SK-N-DZ (cell line): ENCODE results near the gene LNX1. TPM values are rescaled to one million over a fixed set of nuclear protein-coding genes. Genes with fewer than 3 reads are reported as not detected.

Source experiments
- DNase-seq: peaks from one replicate; pipeline ENCODE4 v3.0.0-alpha.2; 2015; ENCODE audit warnings: low spot score
- polyA plus RNA-seq, 2 experiments: library from polyadenylated mRNA; depleted of rRNA; stranded (reverse); fragments of >200 nt; gene quantifications; 2 replicates each; pipeline ENCODE4 v1.2.3, GENCODE V29; 2014

Gene LNX1
- polyA plus RNA-seq (2014; cell fraction: cytosol; rRNA removed) = not detected in 2 replicates
- 0.05 and 0.13 TPM in 2 replicates for polyA plus RNA-seq (2014; cell fraction: nucleus; rRNA removed)

- DNase-seq = no peak
Observed at GRCh38 chr4:53591372-53591892, at the start of gene LNX1. Gene LNX1 (minus strand): TSS chr4:53591486. CDS start chr4:53574002, 17,484 bp downstream.

- no peak for DNase-seq
Observed at GRCh38 chr4:53640576-53641453, 49.5 kb upstream of the LNX1 start.

- DNase-seq = no peak
Observed at GRCh38 chr4:53638919-53639318, 47.6 kb upstream of the LNX1 start.

- no peak for DNase-seq
Observed at GRCh38 chr4:53637348-53637747, 46.1 kb upstream of the LNX1 start.

GRCh38 chr4:53635697-53636483, 44.6 kb upstream of the LNX1 start:
- no peak for DNase-seq

GRCh38 chr4:53633608-53634007, 42.3 kb upstream of the LNX1 start:
- no peak for DNase-seq

- DNase-seq = no peak
Observed at GRCh38 chr4:53629296-53629695, 38.0 kb upstream of the LNX1 start.

- DNase-seq = no peak
Observed at GRCh38 chr4:53626491-53626890, 35.2 kb upstream of the LNX1 start.

- no peak for DNase-seq
Observed at GRCh38 chr4:53625888-53626287, 34.6 kb upstream of the LNX1 start.

- no peak for DNase-seq
Observed at GRCh38 chr4:53622739-53623151, 31.5 kb upstream of the LNX1 start.

GRCh38 chr4:53620956-53621355, 29.7 kb upstream of the LNX1 start:
- no peak for DNase-seq

- no peak for DNase-seq
Observed at GRCh38 chr4:53619431-53619830, 28.1 kb upstream of the LNX1 start.

GRCh38 chr4:53618321-53618720, 27.0 kb upstream of the LNX1 start:
- no peak for DNase-seq

GRCh38 chr4:53617101-53617680, 25.9 kb upstream of the LNX1 start:
- DNase-seq = no peak

GRCh38 chr4:53616219-53616618, 24.9 kb upstream of the LNX1 start:
- DNase-seq = no peak

- DNase-seq = no peak
Observed at GRCh38 chr4:53614591-53614990, 23.3 kb upstream of the LNX1 start.

- DNase-seq = no peak
Observed at GRCh38 chr4:53613428-53613827, 22.1 kb upstream of the LNX1 start.

- DNase-seq = no peak
Observed at GRCh38 chr4:53608649-53609048, 17.4 kb upstream of the LNX1 start.

GRCh38 chr4:53608242-53608641, 17.0 kb upstream of the LNX1 start:
- no peak for DNase-seq

- DNase-seq = no peak
Observed at GRCh38 chr4:53605783-53606182, 14.5 kb upstream of the LNX1 start.

- no peak for DNase-seq
Observed at GRCh38 chr4:53602390-53602789, 11.1 kb upstream of the LNX1 start.

GRCh38 chr4:53601251-53601764, 10.0 kb upstream of the LNX1 start:
- peak; percentile 76 for DNase-seq
